Measurements from ENCODE around the gene APOE.
"Not testable (repeated sequence)": the region's sequence is repeated elsewhere in the genome, so short reads cannot be mapped to it uniquely, and the experiment has no call there.

Gene APOE

GRCh38 chr19:44908836-44909261, 3.3 kb downstream of the APOE start:
- no peak for DNase-seq (ENCODE audit: low read depth in 2 of 3, low spot score in 2 of 3)

GRCh38 chr19:44909775-44910174, 4.2 kb downstream of the APOE start:
- no peak for DNase-seq (ENCODE audit: low read depth in 2 of 3, low spot score in 2 of 3)

GRCh38 chr19:44911896-44912295, 6.3 kb downstream of the APOE start:
- not testable (repeated sequence) for DNase-seq (ENCODE audit: low read depth in 2 of 3, low spot score in 2 of 3)

GRCh38 chr19:44912854-44913253, 7.3 kb downstream of the APOE start:
- DNase-seq (ENCODE audit: low read depth in 2 of 3, low spot score in 2 of 3), result no peak

GRCh38 chr19:44913512-44914432, 8.2 kb downstream of the APOE start:
- not testable (repeated sequence) for DNase-seq (ENCODE audit: low read depth in 2 of 3, low spot score in 2 of 3)

- DNase-seq (ENCODE audit: low read depth in 2 of 3, low spot score in 2 of 3), result peak; percentile 47 to 65 (median 59)
These were observed 9.0 kb downstream of the APOE start, which contains the start of gene APOC1 for GRCh38 chr19:44914433-44915206. Gene APOC1 (plus strand): TSS chr19:44914608. CDS start chr19:44914892, 284 bp downstream.

GRCh38 chr19:44924243-44924725, 18.7 kb downstream of the APOE start:
- DNase-seq (ENCODE audit: low read depth in 2 of 3, low spot score in 2 of 3), result no peak

GRCh38 chr19:44925114-44925891, 19.7 kb downstream of the APOE start:
- no peak for DNase-seq (ENCODE audit: low read depth in 2 of 3, low spot score in 2 of 3)

- not testable (repeated sequence) for DNase-seq (ENCODE audit: low read depth in 2 of 3, low spot score in 2 of 3)
These were observed 20.9 kb downstream of the APOE start for GRCh38 chr19:44926245-44927077.

GRCh38 chr19:44927746-44928145, 22.1 kb downstream of the APOE start:
- no peak for DNase-seq (ENCODE audit: low read depth in 2 of 3, low spot score in 2 of 3)

GRCh38 chr19:44930088-44930487, 24.5 kb downstream of the APOE start:
- no peak for DNase-seq (ENCODE audit: low read depth in 2 of 3, low spot score in 2 of 3)

GRCh38 chr19:44931541-44931940, 25.9 kb downstream of the APOE start:
- DNase-seq (ENCODE audit: low read depth in 2 of 3, low spot score in 2 of 3), result no peak

- DNase-seq (ENCODE audit: low read depth in 2 of 3, low spot score in 2 of 3), result no peak
These were observed 34.1 kb downstream of the APOE start for GRCh38 chr19:44939668-44940067.

GRCh38 chr19:44942067-44942571, 36.5 kb downstream of the APOE start, which contains the start of gene APOC4:
Gene APOC4 (plus strand): TSS chr19:44942237. CDS start chr19:44942278, 41 bp downstream.
- DNase-seq (ENCODE audit: low read depth in 2 of 3, low spot score in 2 of 3), result no peak

GRCh38 chr19:44943801-44944249, 38.2 kb downstream of the APOE start:
- no peak for DNase-seq (ENCODE audit: low read depth in 2 of 3, low spot score in 2 of 3)

- no peak for DNase-seq (ENCODE audit: low read depth in 2 of 3, low spot score in 2 of 3)
These were observed 41.5 kb downstream of the APOE start for GRCh38 chr19:44947041-44947581.

- DNase-seq (ENCODE audit: low read depth in 2 of 3, low spot score in 2 of 3), result no peak
These were observed 42.6 kb downstream of the APOE start for GRCh38 chr19:44948237-44948636.

GRCh38 chr19:44948763-44949374, 43.3 kb downstream of the APOE start:
- no peak for DNase-seq (ENCODE audit: low read depth in 2 of 3, low spot score in 2 of 3)

- no peak for DNase-seq (ENCODE audit: low read depth in 2 of 3, low spot score in 2 of 3)
These were observed 44.0 kb downstream of the APOE start for GRCh38 chr19:44949550-44949949.

Measured in activated CD8-positive, alpha-beta memory T cell treated with anti-CD3 and anti-CD28 coated beads for 48 hours (primary cell).